Activated CD4-positive, CD25-positive, alpha-beta regulatory T cell treated with anti-CD3 and anti-CD28 coated beads, Interleukin-2, amount 50 U/mL, for 24 hours (primary cell): ENCODE data around the gene RFX2.
"Not testable (repeated sequence)": the region's sequence is repeated elsewhere in the genome, so short reads cannot be mapped to it uniquely, and the experiment has no call there.

ENCODE experiments used
- ATAC-seq, 2 donors: fragments of 150-1000 bp; cut with Tn5 transposase; one replicate each; pipeline ENCODE4 v1.10.0; 2021; ENCODE audit warnings: mild to moderate bottlenecking in 1 of 2, moderate library complexity in 1 of 2

RFX2 gene

GRCh38 chr19:6034512-6034911 is 75.8 kb downstream of the RFX2 start:
- no peak for ATAC-seq

DNA sequence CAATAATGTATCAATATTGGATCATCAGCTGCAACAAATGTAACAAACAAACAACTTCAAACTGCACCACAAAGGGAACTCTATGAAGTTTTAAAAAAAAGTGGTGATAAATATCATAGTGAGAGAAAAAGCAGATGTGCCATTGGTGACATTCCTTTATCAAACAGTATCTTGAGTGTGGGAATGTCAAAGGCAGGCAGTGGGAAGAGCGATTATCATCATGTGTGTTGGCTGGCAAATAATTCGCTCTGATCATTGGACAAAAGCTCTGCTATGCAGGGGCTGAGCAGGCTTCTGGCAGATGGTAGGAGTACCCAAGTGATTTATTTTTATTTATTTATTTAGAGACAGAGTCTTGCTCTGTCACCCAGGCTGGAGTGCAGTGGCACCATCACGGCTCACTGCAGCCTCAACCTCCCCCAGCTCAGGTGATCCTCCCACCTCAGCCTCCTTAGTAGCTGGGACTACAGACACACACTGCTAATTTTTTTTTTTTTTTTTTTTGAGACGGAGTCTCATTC is 76.5 kb downstream of the RFX2 start:
- ATAC-seq, result no peak

DNA sequence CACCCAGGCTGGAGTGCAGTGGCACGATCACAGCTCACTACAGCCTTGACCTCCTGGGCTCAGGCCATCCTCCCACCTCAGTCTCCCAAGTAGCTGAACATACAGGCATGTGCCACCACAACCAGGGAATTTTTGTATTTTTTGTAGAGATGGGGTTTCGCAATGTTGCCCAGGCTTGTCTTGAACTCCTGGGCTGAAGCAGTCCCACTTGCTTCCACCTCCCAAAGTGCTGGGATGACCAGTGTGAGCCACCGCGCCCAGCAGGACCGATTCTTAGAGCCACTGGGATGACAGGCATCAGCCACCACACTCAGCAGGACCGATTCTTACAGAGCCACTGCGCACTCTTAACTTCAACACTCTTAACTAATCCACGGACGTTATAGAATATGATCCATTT is 77.5 kb downstream of the RFX2 start:
- ATAC-seq, result no peak

- no peak for ATAC-seq
Measured at GRCh38 chr19:6032381-6032780, 77.9 kb downstream of the RFX2 start.

DNA sequence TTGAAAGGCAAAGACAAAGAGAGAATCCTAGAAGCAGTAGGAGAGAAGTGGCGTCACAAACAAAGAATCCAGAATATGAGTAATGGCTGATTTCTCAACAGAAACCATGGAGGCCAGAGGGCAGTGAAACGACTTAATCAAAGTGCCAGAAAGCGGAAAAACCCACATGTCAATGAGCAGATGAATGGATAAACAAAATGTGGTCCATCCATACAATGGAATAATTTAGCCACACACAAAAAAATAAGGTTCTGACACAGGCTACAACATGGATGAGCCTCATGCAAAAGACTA is 80.1 kb downstream of the RFX2 start:
- ATAC-seq, result no peak

GRCh38 chr19:6026390-6027227 is 83.7 kb downstream of the RFX2 start:
- no peak for ATAC-seq

DNA sequence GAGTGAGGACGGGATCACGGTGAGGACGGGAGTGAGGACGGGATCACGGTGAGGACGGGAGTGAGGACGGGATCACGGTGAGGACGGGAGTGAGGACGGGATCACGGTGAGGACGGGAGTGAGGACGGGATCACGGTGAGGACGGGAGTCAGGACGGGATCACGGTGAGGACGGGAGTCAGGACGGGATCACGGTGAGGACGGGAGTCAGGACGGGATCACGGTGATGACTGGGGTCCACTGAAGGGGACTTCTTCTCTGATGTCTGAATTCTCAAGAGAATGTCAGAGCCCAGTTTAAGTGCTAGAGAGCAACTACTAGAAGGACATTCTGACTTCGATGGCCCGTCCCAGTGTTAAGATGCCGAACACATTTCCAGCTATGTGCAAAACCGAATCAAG is 85.5 kb downstream of the RFX2 start:
- ATAC-seq, result not testable (repeated sequence)

DNA sequence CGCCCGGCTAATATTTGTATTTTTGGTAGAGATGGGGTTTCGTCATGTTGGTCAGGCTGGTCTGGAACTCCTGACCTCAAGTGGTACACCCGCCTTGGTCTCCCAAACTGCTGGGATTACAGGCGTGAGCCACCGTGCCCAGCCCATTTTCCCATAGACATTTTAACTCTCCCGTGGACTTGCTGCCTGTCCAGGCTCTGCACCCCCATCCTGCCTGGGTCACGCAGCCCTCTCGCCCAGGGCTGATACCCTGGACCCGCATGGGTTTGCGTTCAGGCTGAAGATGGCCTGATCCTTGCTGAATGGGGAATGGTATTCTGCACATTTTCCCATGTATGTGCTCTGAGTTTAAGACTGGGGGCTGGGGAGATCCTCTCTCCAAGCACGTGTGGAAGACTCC is 86.4 kb downstream of the RFX2 start:
- ATAC-seq, result no peak

- no peak for ATAC-seq
Measured at GRCh38 chr19:6023085-6023682, 87.1 kb downstream of the RFX2 start.

GRCh38 chr19:6022570-6023064 is 87.7 kb downstream of the RFX2 start:
- ATAC-seq, result no peak

GRCh38 chr19:6021878-6022569 is 88.3 kb downstream of the RFX2 start:
- peak; percentile 96 to 98 for ATAC-seq

GRCh38 chr19:6020972-6021805 is 89.1 kb downstream of the RFX2 start:
- no peak for ATAC-seq

DNA sequence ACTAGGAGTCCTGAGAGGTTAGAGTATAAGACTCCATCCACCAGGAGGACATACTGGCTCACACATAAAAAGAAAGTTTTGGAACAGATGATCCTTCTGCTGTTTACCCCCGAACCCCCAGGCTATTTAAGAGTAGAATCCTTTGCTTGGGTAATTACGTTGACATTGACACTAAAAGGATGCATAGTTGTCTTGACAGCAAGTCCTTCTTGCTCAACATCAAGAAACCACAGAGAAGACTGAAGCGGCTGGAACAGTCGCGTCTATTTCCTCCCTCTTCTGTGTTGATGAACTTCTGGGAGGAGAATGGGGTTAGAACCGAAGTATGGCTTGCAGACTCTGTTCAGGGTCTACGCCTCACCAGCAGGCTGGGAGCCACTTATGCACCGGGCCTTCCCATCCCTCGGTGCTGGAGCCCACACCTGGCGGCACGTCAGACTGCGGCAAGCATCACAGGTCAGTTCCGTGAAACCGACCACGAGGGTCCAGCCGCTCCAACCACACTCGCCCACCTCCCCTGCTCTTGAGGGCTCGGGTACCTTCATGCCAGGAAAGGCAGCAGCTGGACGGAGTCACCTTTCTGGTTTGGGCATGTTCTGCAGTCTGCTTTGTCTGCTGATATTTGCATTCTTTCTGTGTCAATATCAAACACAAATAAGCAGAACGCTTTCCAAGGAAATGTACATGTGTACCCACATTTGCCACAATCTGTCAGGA is 90.0 kb downstream of the RFX2 start:
- ATAC-seq, result no peak

GRCh38 chr19:6018786-6019185 is 91.5 kb downstream of the RFX2 start:
- ATAC-seq, result no peak

DNA sequence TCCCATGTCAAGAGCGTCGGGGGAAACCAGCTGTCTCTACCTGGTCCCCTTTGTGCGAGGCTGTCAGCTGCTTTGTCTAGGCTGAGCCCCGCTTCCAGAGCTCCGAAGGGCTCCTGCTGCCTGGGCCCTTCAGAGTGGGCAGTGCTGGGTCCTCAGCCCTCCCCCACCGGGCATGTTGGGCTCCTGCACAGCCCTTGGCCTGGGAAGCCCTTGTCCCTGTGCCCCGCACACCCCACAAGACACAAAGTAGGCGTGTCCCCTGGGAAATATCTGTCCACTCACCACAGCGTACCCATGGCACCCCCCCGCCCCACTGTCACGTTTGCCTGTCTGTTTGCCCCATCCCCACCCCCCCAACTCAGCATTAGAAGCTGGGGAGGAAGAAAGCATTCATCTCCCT is 92.7 kb downstream of the RFX2 start:
- ATAC-seq, result no peak

DNA sequence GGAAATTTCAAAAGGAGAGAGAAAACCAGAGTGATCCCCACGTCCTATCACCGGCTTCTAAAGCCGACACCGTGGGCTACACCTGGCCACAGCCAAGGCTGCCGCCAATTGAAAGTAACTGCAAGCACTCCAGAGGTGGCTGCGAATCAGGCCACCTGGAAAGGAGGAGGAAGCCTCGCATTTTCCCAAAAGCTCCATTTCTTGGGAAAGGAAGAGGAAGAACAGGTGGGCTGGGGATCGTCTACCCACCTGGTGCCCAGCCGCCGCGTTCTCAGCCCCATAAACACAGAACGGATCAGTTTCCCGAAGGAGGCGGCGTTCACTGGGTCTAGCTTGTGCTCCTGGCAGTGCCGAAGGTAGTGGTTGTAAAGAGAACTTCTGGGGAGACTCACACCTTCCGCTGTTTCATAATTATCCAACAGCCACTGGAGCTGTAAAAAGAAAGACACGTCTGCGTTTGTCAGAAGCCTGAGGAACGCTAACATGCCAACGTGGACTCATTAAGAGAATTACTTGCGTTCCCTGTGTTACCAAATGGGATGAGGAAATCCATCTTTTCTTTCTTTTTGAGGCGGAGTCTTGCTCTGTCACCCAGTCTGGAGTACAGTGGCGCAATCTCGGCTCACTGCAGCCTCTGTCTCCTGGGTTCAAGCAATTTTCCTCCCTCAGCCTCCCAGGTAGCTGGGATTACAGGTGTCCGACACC is 94.3 kb downstream of the RFX2 start:
- no peak for ATAC-seq

- no peak for ATAC-seq
Measured at GRCh38 chr19:6014551-6015135, 95.7 kb downstream of the RFX2 start.

DNA sequence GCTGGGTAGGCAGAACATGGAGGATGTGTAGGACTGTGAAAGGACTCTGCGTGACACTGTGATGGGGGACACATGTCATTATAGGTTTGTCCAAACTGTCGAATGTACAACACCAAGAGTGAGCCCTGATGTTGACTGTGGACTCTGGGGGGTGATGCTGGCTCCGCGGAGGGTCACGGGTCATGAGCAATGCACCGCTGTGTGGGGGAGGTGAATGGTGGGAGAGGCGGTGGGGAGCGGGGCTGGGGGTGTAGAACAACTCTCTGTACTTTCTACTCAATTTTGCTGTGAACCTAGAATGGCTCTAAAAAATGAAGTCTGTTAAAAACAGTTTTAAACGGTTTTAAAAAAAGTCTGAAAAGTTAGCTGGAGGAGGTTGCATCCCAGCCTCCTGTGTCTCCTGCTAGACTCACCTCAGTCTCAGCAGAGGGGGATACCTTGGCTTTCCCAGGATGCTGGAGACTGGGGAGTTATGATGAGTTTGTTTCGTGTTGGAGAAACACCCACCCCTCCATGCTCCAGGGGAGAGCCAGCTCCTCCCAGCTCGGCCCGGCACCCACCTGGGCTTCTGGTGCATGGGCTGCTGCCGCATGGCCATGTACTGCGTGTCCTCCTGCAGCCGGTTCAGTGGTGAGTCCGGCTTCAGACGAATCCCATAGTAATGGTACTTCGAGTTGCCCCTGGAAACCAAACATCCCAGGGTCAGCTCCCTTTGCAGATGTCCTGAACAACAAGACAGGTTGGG is 97.7 kb downstream of the RFX2 start:
- ATAC-seq, result no peak

DNA sequence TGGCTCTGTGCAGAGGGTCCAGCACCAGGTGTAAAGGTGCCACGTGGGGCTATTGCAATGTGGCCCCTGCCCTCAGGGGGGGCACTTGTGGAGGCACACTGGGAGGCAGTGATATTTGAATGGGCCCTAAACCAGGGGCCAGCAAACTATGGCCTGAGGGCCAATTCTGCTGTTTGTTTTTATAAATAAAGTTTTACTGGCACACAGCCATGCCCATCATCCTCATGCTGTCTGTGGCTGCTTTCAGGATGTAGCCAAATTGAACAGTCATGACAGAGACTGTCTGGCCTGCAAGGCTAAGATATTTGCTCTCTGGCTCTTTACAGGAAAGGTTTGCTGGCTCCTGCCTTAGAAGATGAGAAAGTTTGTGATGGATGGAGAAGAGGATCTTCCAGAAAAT is 98.5 kb downstream of the RFX2 start:
- ATAC-seq, result no peak

DNA sequence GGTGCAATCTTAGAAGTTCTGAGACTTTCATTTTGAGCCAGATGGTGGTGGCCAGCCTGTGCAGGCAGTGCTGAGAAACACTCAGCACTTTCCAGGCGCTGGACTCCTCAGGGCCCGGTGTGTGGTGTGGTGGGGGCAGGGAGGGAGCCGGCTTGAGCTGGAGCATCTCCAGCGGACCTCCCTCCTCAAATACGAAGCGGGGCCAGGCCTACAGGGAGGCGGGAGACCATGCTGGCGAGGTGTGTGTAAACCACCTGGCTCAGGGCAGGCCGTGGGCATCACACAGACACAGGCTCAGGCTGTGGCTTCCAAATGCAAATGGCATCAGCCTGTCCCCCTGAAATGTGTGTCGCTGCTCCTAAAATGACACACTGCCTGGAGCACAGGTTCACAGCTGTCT is 99.1 kb downstream of the RFX2 start:
- no peak for ATAC-seq
